Left ventricle myocardium superior (tissue), 1 donor: ENCODE results near the gene KIRREL3. TPM values are rescaled to one million over a fixed set of nuclear protein-coding genes. Genes with fewer than 3 reads are reported as not detected.

Experiments
- ATAC-seq: fragments of 200-7000 bp; cut with Tn5 transposase; one replicate; pipeline ENCODE4 v1.9.1; 2020; ENCODE audit warnings: mild to moderate bottlenecking, moderate library complexity
- DNase-seq: peaks from one replicate; pipeline ENCODE4 v3.0.0-alpha.2; 2020
- intact Hi-C: fragments of 100-400 bp; cut with micrococcal nuclease; formaldehyde crosslinking; loops from one replicate; pipeline ENCODE4 v1.11.0; 2022
- total RNA-seq: library from RNA; stranded (reverse); fragmentation: NEBNext Ultra II Directional; extraction: Animal tissue kit (Norgen Biotek cat#: 25700); gene quantifications from one replicate; pipeline ENCODE4 v1.2.1, GENCODE V29; 2021
- donor health status: DM: no; HTN: yes; CAD: no; lungs with severe emphysema.

KIRREL3 gene
- total RNA-seq, 1 donor from 2014 or later, result 0.35 TPM

GRCh38 chr11:126925321-126926093 lies 75.1 kb downstream of the KIRREL3 start:
- no peak for DNase-seq
- no peak for ATAC-seq
- intact Hi-C loops, result no loop called here

GRCh38 chr11:126924376-126925040 lies 76.1 kb downstream of the KIRREL3 start:
- intact Hi-C loops, result no loop called here
- ATAC-seq (no peak), DNase-seq (no peak)

- intact Hi-C loops, result no loop called here
- ATAC-seq, result no peak
- DNase-seq, result no peak
Observed at GRCh38 chr11:126920833-126921232, 79.7 kb downstream of the KIRREL3 start.

GRCh38 chr11:126919147-126919823 lies 81.3 kb downstream of the KIRREL3 start:
- ATAC-seq (no peak), DNase-seq (no peak)
- intact Hi-C loops, result no loop called here

GRCh38 chr11:126918556-126918955 lies 82.0 kb downstream of the KIRREL3 start:
- no peak for ATAC-seq
- no peak for DNase-seq
- intact Hi-C loops, result no loop called here

GRCh38 chr11:126917531-126918204 lies 82.9 kb downstream of the KIRREL3 start:
- no peak for DNase-seq
- intact Hi-C loops, result no loop called here
- ATAC-seq, result no peak

GRCh38 chr11:126915430-126915829 lies 85.1 kb downstream of the KIRREL3 start:
- intact Hi-C loops, result no loop called here
- no peak for ATAC-seq
- no peak for DNase-seq

- intact Hi-C loops, result no loop called here
- ATAC-seq (no peak), DNase-seq (no peak)
Observed at GRCh38 chr11:126914941-126915340, 85.6 kb downstream of the KIRREL3 start.

GRCh38 chr11:126914166-126914565 lies 86.4 kb downstream of the KIRREL3 start:
- no peak for DNase-seq
- intact Hi-C loops, result no loop called here
- no peak for ATAC-seq

- intact Hi-C loops, result no loop called here
- ATAC-seq, result no peak
- DNase-seq, result no peak
Observed at GRCh38 chr11:126904520-126904919, 96.0 kb downstream of the KIRREL3 start.

- ATAC-seq (no peak), DNase-seq (no peak)
- intact Hi-C loops, result no loop called here
Observed at GRCh38 chr11:126901783-126902182, 98.8 kb downstream of the KIRREL3 start.

- no peak for ATAC-seq
- intact Hi-C loops, result no loop called here
- DNase-seq, result no peak
Observed at GRCh38 chr11:126899961-126900748, 100.4 kb downstream of the KIRREL3 start.

- no peak for ATAC-seq
- no peak for DNase-seq
- intact Hi-C loops, result no loop called here
Observed at GRCh38 chr11:126898802-126899201, 101.8 kb downstream of the KIRREL3 start.

GRCh38 chr11:126897430-126897829 lies 103.1 kb downstream of the KIRREL3 start:
- intact Hi-C loops, result no loop called here
- no peak for ATAC-seq
- no peak for DNase-seq

- no peak for DNase-seq
- intact Hi-C loops, result no loop called here
- no peak for ATAC-seq
Observed at GRCh38 chr11:126896025-126896424, 104.5 kb downstream of the KIRREL3 start.

- intact Hi-C loops, result no loop called here
Observed at GRCh38 chr11:126893796-126894195, 106.8 kb downstream of the KIRREL3 start.

GRCh38 chr11:126892756-126893155 lies 107.8 kb downstream of the KIRREL3 start:
- DNase-seq (no peak), ATAC-seq (no peak)
- intact Hi-C loops, result no loop called here

More at GRCh38 chr11:126893796-126894195, 106.8 kb downstream of the KIRREL3 start:
- ATAC-seq (no peak), DNase-seq (no peak)

- peak; percentile 64 for ATAC-seq
- intact Hi-C loops, result no loop called here
- peak; percentile 33 for DNase-seq
Observed at GRCh38 chr11:126891556-126892217, 108.9 kb downstream of the KIRREL3 start.
